ENCODE results near the gene ZFYVE21. TPM values are rescaled to one million over a fixed set of nuclear protein-coding genes. Genes with fewer than 3 reads are reported as not detected.

ZFYVE21 gene
- total RNA-seq, 1 experiment from 2014 or later: 47.2 TPM

- Histone ChIP-seq H3F3A (ENCODE audit: low read length, unreplicated experiment) (no peaks in the 10 kb centered on the region), H4K20me1 (ENCODE audit: low read length) (no peaks in the 10 kb centered on the region), H3K4me1 (ENCODE audit: insufficient read depth, low read length) (no peaks in the 10 kb centered on the region), H3K4me2 (ENCODE audit: low read length) (no peak overlapping the region), H3K27me3 (ENCODE audit: low read length) (no peaks in the 10 kb centered on the region), H3K4me3 (ENCODE audit: low read length) (no peak overlapping the region), H3K27ac (ENCODE audit: low read length) (no peak overlapping the region), H3K9ac (ENCODE audit: low read length) (no peak overlapping the region), H3K9me2 (replicated peaks; ENCODE audit: low read length) (no peaks in the 10 kb centered on the region), H3K9me3 (ENCODE audit: low read length) (no peaks in the 10 kb centered on the region), H3K36me3 (ENCODE audit: low read depth, low read length) (peaks cover 3% of the 10 kb centered on the region; the same call in 1 of the 2 replicates), H3K79me2 (ENCODE audit: low read length) (peaks cover under 1% of the 10 kb centered on the region; the same call in 1 of the 2 replicates), H2AFZ (ENCODE audit: low read length) (no peak overlapping the region)
- no peak for ATAC-seq
- no TSS peak for BruUV-seq (replicated peaks)
- ChIA-PET POLR2A (ENCODE audit: unreplicated experiment) (no interaction called here), CTCF (no interaction called here)
- TF ChIP-seq EZH2phosphoT487 (IDR thresholded peaks at IDR 0.05; ENCODE audit: borderline replicate concordance, low read length) (no peak), EZH2 (IDR thresholded peaks at IDR 0.05; ENCODE audit: low read length, unreplicated experiment) (no peak)
- TF ChIP-seq, protein P1, sequence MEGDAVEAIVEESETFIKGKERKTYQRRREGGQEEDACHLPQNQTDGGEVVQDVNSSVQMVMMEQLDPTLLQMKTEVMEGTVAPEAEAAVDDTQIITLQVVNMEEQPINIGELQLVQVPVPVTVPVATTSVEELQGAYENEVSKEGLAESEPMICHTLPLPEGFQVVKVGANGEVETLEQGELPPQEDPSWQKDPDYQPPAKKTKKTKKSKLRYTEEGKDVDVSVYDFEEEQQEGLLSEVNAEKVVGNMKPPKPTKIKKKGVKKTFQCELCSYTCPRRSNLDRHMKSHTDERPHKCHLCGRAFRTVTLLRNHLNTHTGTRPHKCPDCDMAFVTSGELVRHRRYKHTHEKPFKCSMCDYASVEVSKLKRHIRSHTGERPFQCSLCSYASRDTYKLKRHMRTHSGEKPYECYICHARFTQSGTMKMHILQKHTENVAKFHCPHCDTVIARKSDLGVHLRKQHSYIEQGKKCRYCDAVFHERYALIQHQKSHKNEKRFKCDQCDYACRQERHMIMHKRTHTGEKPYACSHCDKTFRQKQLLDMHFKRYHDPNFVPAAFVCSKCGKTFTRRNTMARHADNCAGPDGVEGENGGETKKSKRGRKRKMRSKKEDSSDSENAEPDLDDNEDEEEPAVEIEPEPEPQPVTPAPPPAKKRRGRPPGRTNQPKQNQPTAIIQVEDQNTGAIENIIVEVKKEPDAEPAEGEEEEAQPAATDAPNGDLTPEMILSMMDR (conservative IDR thresholded peaks at IDR 0.05; ENCODE audit: low read depth, low read length): no peak
- no peak for DNase-seq
- intact Hi-C loops (cut with micrococcal nuclease): no loop called here
Observed at GRCh38 chr14:103731481-103731880, 15.9 kb downstream of the ZFYVE21 start.

- Histone ChIP-seq H3K4me1 (ENCODE audit: insufficient read depth, low read length) (no peaks in the 10 kb centered on the region), H3K27ac (ENCODE audit: low read length) (no peak overlapping the region), H3K27me3 (ENCODE audit: low read length) (no peaks in the 10 kb centered on the region), H3K79me2 (ENCODE audit: low read length) (no peaks in the 10 kb centered on the region), H3K36me3 (ENCODE audit: low read depth, low read length) (peaks cover 3% of the 10 kb centered on the region; the same call in 1 of the 2 replicates), H3K4me2 (ENCODE audit: low read length) (no peak overlapping the region), H3K4me3 (ENCODE audit: low read length) (no peak overlapping the region), H3K9me3 (ENCODE audit: low read length) (no peaks in the 10 kb centered on the region), H4K20me1 (ENCODE audit: low read length) (no peaks in the 10 kb centered on the region), H3F3A (ENCODE audit: low read length, unreplicated experiment) (no peaks in the 10 kb centered on the region), H3K9ac (ENCODE audit: low read length) (no peak overlapping the region), H3K9me2 (replicated peaks; ENCODE audit: low read length) (no peaks in the 10 kb centered on the region), H2AFZ (ENCODE audit: low read length) (no peak overlapping the region)
- ATAC-seq (no peak), DNase-seq (no peak)
- no peak for TF ChIP-seq EZH2phosphoT487 (IDR thresholded peaks at IDR 0.05; ENCODE audit: borderline replicate concordance, low read length)
- no peak for TF ChIP-seq EZH2 (IDR thresholded peaks at IDR 0.05; ENCODE audit: low read length, unreplicated experiment)
- TF ChIP-seq, protein P1 (conservative IDR thresholded peaks at IDR 0.05; ENCODE audit: low read depth, low read length): no peak
- ChIA-PET CTCF (no interaction called here), POLR2A (ENCODE audit: unreplicated experiment) (no interaction called here)
- intact Hi-C loops (cut with micrococcal nuclease): no loop called here
- BruUV-seq (replicated peaks): no TSS peak
Observed at GRCh38 chr14:103731916-103732867, 16.6 kb downstream of the ZFYVE21 start.

All from PC-3 (cell line).